AG09309 (cell line): ENCODE measurements around the gene FARS2.

Experiments
- DNase-seq: peaks from one replicate; pipeline ENCODE4 v3.0.0-alpha.2; 2010; ENCODE audit warnings: low read depth
- H3K4me3 ChIP-seq: 2 replicates; pipeline ENCODE4 v1.5.1; 2011; ENCODE audit warnings: mild to moderate bottlenecking, low read depth, low read length, moderate library complexity; ENCODE audit not compliant: control insufficient read depth
- TF ChIP-seq, protein P1 (sequence below): IDR thresholded peaks from 2 replicates; pipeline ENCODE4 v1.5.1; 2011; ENCODE audit warnings: mild to moderate bottlenecking, low read depth, low read length, inconsistent platforms; ENCODE audit not compliant: insufficient read depth, control insufficient read depth; ENCODE audit errors: missing control alignments

Gene FARS2

GRCh38 chr6:5732496-5732895 is 471.2 kb downstream of the FARS2 start:
- TF ChIP-seq, protein P1, sequence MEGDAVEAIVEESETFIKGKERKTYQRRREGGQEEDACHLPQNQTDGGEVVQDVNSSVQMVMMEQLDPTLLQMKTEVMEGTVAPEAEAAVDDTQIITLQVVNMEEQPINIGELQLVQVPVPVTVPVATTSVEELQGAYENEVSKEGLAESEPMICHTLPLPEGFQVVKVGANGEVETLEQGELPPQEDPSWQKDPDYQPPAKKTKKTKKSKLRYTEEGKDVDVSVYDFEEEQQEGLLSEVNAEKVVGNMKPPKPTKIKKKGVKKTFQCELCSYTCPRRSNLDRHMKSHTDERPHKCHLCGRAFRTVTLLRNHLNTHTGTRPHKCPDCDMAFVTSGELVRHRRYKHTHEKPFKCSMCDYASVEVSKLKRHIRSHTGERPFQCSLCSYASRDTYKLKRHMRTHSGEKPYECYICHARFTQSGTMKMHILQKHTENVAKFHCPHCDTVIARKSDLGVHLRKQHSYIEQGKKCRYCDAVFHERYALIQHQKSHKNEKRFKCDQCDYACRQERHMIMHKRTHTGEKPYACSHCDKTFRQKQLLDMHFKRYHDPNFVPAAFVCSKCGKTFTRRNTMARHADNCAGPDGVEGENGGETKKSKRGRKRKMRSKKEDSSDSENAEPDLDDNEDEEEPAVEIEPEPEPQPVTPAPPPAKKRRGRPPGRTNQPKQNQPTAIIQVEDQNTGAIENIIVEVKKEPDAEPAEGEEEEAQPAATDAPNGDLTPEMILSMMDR = no peak
- no peak overlapping the region for H3K4me3 ChIP-seq
- DNase-seq = no peak

GRCh38 chr6:5736016-5736738 is 474.9 kb downstream of the FARS2 start:
- H3K4me3 ChIP-seq = no peak overlapping the region
- TF ChIP-seq, protein P1 = no peak
- no peak for DNase-seq

GRCh38 chr6:5737460-5737859 is 476.1 kb downstream of the FARS2 start:
- no peak overlapping the region for H3K4me3 ChIP-seq
- DNase-seq = no peak
- TF ChIP-seq, protein P1 = no peak

GRCh38 chr6:5738211-5738610 is 476.9 kb downstream of the FARS2 start:
- TF ChIP-seq, protein P1 = no peak
- H3K4me3 ChIP-seq = no peak overlapping the region
- DNase-seq = no peak

DNA sequence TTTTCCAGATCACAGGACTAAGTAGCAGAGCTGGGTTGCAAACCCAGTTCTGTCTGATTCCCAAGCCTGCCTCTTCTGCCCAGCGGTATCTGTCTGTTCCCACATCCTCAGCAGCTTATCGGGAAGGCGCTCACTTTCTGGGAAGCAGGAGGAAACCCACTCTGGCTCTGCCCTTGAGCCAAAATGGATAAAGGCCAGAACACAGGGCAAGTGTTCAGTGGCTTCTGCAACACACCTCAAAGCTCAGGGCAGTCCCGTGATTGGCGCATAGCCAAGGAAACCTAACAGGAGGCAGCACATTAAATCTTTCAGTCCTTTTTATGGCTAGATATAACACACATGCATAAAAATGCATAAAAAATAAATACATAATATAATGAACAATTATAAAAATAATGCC is 483.2 kb downstream of the FARS2 start:
- H3K4me3 ChIP-seq = no peak overlapping the region
- TF ChIP-seq, protein P1 = no peak
- DNase-seq = no peak

GRCh38 chr6:5745081-5745480 is 483.8 kb downstream of the FARS2 start:
- TF ChIP-seq, protein P1 = no peak
- no peak overlapping the region for H3K4me3 ChIP-seq
- DNase-seq = no peak
